ENCODE data around the gene PHYKPL.

DNA sequence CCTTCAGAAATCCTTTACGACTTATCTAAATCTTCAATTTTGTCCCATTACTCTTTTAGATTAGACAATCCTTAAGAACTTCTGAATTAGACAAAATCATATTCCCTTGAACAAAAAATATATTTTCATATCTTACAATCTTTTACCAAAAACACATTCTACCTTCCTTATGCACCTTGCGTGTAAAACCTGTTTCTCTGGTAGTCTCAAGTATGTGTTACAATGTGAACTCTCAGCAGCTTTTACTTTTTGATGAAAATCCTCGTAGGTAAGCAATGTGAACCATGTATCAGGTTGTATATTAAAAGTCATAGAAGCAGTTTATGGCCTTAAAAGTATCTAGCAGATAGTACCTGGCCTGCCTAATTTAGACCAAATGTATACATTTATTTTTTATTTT is 58.1 kb downstream of the PHYKPL start:
- no peak for TF ChIP-seq POLR2A (IDR thresholded peaks at IDR 0.05; ENCODE audit: low read length)
- TF ChIP-seq GATA1 (IDR thresholded peaks at IDR 0.05; ENCODE audit: low read depth, low read length) = no peak

Measured in erythroblast (primary cell).